IgD-negative memory B cell (primary cell): ENCODE results near the gene NECAB2. TPM values are rescaled to one million over a fixed set of nuclear protein-coding genes. Genes with fewer than 3 reads are reported as not detected.

Source experiments
- H3K27ac Mint-ChIP-seq, 3 donors: one replicate each; pipeline ENCODE4 v1.8.0; 2020 to 2022; ENCODE audit warnings: mild to moderate bottlenecking in 3 of 3, mixed read lengths in 3 of 3, moderate library complexity in 1 of 3
- H3K27me3 Mint-ChIP-seq: one replicate; pipeline ENCODE4 v1.8.0; 2021; ENCODE audit warnings: mixed read lengths
- H3K36me3 Mint-ChIP-seq: one replicate; pipeline ENCODE4 v1.8.0; 2020; ENCODE audit warnings: mild to moderate bottlenecking, mixed read lengths
- H3K4me1 Mint-ChIP-seq, 3 donors: one replicate each; pipeline ENCODE4 v1.8.0; 2020 to 2022; ENCODE audit warnings: mixed read lengths in 3 of 3, mild to moderate bottlenecking in 1 of 3
- H3K4me3 Mint-ChIP-seq, 4 donors: one replicate each; pipeline ENCODE4 v1.8.0; 2020 to 2022; ENCODE audit warnings: mild to moderate bottlenecking in 4 of 4, mixed read lengths in 4 of 4, moderate library complexity in 3 of 4
- H3K9me3 Mint-ChIP-seq, 3 donors: one replicate each; pipeline ENCODE4 v1.8.0; 2020 to 2021; ENCODE audit warnings: mixed read lengths in 3 of 3, mild to moderate bottlenecking in 1 of 3
- polyA plus RNA-seq: library from polyadenylated mRNA; unstranded; fragments of 300-500 nt; fragmentation: Illumina TruSeq; gene quantifications from one replicate; pipeline ENCODE4 v1.2.3, GENCODE V29; 2021

NECAB2 gene
- polyA plus RNA-seq, 1 donor from 2014 or later, result not detected

- Mint-ChIP-seq H3K36me3 (no peaks in the 10 kb centered on the region), H3K27ac (no peak overlapping the region), H3K4me1 (peaks cover 0 to 2% (median 0%) of the 10 kb centered on the region in 3 donors), H3K9me3 (no peaks in the 10 kb centered on the region), H3K27me3 (peaks cover 5% of the 10 kb centered on the region), H3K4me3 (peak overlapping the region in 1 of 4 donors; percentile 39)
These were observed 2.4 kb upstream of the NECAB2 start for GRCh38 chr16:83965444-83966152.

- peaks cover 0 to 2% (median 0%) of the 10 kb centered on the region in 3 donors for H3K4me1 Mint-ChIP-seq
- H3K27ac Mint-ChIP-seq, result no peak overlapping the region
- H3K9me3 Mint-ChIP-seq, result no peaks in the 10 kb centered on the region
- no peaks in the 10 kb centered on the region for H3K36me3 Mint-ChIP-seq
- H3K4me3 Mint-ChIP-seq, result peak overlapping the region in 1 of 4 donors; percentile 69
- H3K27me3 Mint-ChIP-seq, result peaks cover 5% of the 10 kb centered on the region
These were observed 1.8 kb upstream of the NECAB2 start for GRCh38 chr16:83966153-83966696.

- no peak overlapping the region for H3K27ac Mint-ChIP-seq
- no peaks in the 10 kb centered on the region for H3K9me3 Mint-ChIP-seq
- H3K36me3 Mint-ChIP-seq, result no peaks in the 10 kb centered on the region
- peaks cover 0 to 2% (median 0%) of the 10 kb centered on the region in 3 donors for H3K4me1 Mint-ChIP-seq
- no peak overlapping the region for H3K4me3 Mint-ChIP-seq
- H3K27me3 Mint-ChIP-seq, result peaks cover 9% of the 10 kb centered on the region
These were observed 953 bp upstream of the NECAB2 start for GRCh38 chr16:83967091-83967490.

GRCh38 chr16:83968306-83968851 lies 335 bp downstream of the NECAB2 start:
- peaks cover 9% of the 10 kb centered on the region for H3K27me3 Mint-ChIP-seq
- no peak overlapping the region for H3K4me3 Mint-ChIP-seq
- no peak overlapping the region for H3K27ac Mint-ChIP-seq
- no peaks in the 10 kb centered on the region for H3K9me3 Mint-ChIP-seq
- H3K36me3 Mint-ChIP-seq, result no peaks in the 10 kb centered on the region
- H3K4me1 Mint-ChIP-seq, result peaks cover 0 to 2% (median 0%) of the 10 kb centered on the region in 3 donors

GRCh38 chr16:83968891-83969649 lies 1.0 kb downstream of the NECAB2 start:
- H3K9me3 Mint-ChIP-seq, result no peaks in the 10 kb centered on the region
- no peak overlapping the region for H3K4me3 Mint-ChIP-seq
- H3K4me1 Mint-ChIP-seq, result peaks cover 0 to 2% (median 0%) of the 10 kb centered on the region in 3 donors
- no peaks in the 10 kb centered on the region for H3K36me3 Mint-ChIP-seq
- H3K27ac Mint-ChIP-seq, result no peak overlapping the region
- H3K27me3 Mint-ChIP-seq, result peaks cover 9% of the 10 kb centered on the region

- Mint-ChIP-seq H3K4me1 (peaks cover 0 to 2% (median 0%) of the 10 kb centered on the region in 3 donors), H3K4me3 (peak overlapping the region in 1 of 4 donors; percentile 88), H3K36me3 (no peaks in the 10 kb centered on the region), H3K27ac (no peak overlapping the region), H3K9me3 (no peaks in the 10 kb centered on the region), H3K27me3 (peaks cover 9% of the 10 kb centered on the region)
These were observed 1.9 kb downstream of the NECAB2 start for GRCh38 chr16:83969771-83970429.

- peaks cover 9% of the 10 kb centered on the region for H3K27me3 Mint-ChIP-seq
- no peak overlapping the region for H3K4me3 Mint-ChIP-seq
- H3K36me3 Mint-ChIP-seq, result no peaks in the 10 kb centered on the region
- H3K4me1 Mint-ChIP-seq, result peaks cover 0 to 2% (median 0%) of the 10 kb centered on the region in 3 donors
- H3K27ac Mint-ChIP-seq, result no peak overlapping the region
- H3K9me3 Mint-ChIP-seq, result no peaks in the 10 kb centered on the region
These were observed 2.4 kb downstream of the NECAB2 start for GRCh38 chr16:83970430-83970815.

- Mint-ChIP-seq H3K27me3 (peaks cover 9% of the 10 kb centered on the region), H3K9me3 (no peaks in the 10 kb centered on the region), H3K4me3 (no peak overlapping the region), H3K27ac (no peak overlapping the region), H3K36me3 (no peaks in the 10 kb centered on the region), H3K4me1 (peaks cover 0 to 2% (median 0%) of the 10 kb centered on the region in 3 donors)
These were observed 3.4 kb downstream of the NECAB2 start for GRCh38 chr16:83971165-83972130.

GRCh38 chr16:83972256-83973008 lies 4.4 kb downstream of the NECAB2 start:
- no peaks in the 10 kb centered on the region for H3K9me3 Mint-ChIP-seq
- no peaks in the 10 kb centered on the region for H3K36me3 Mint-ChIP-seq
- H3K27ac Mint-ChIP-seq, result no peak overlapping the region
- H3K4me3 Mint-ChIP-seq, result no peak overlapping the region
- H3K27me3 Mint-ChIP-seq, result peaks cover 6% of the 10 kb centered on the region
- peaks cover 0 to 2% (median 0%) of the 10 kb centered on the region in 3 donors for H3K4me1 Mint-ChIP-seq

GRCh38 chr16:83973077-83973476 lies 5.0 kb downstream of the NECAB2 start:
- Mint-ChIP-seq H3K9me3 (peaks cover 2 to 3% (median 2%) of the 10 kb centered on the region in 3 donors), H3K4me3 (no peak overlapping the region), H3K27me3 (peaks cover 5% of the 10 kb centered on the region), H3K27ac (no peak overlapping the region), H3K36me3 (no peaks in the 10 kb centered on the region), H3K4me1 (no peaks in the 10 kb centered on the region)

- no peaks in the 10 kb centered on the region for H3K36me3 Mint-ChIP-seq
- H3K27ac Mint-ChIP-seq, result no peak overlapping the region
- peak overlapping the region in 1 of 4 donors; percentile 39 for H3K4me3 Mint-ChIP-seq
- H3K27me3 Mint-ChIP-seq, result peaks cover 7% of the 10 kb centered on the region
- H3K4me1 Mint-ChIP-seq, result no peaks in the 10 kb centered on the region
- peaks cover 2 to 10% (median 5%) of the 10 kb centered on the region in 3 donors for H3K9me3 Mint-ChIP-seq
These were observed 5.7 kb downstream of the NECAB2 start for GRCh38 chr16:83973581-83974385.

GRCh38 chr16:83974475-83974874 lies 6.4 kb downstream of the NECAB2 start:
- no peaks in the 10 kb centered on the region for H3K4me1 Mint-ChIP-seq
- no peak overlapping the region for H3K4me3 Mint-ChIP-seq
- no peak overlapping the region for H3K27ac Mint-ChIP-seq
- peaks cover 2 to 14% (median 10%) of the 10 kb centered on the region in 3 donors for H3K9me3 Mint-ChIP-seq
- H3K36me3 Mint-ChIP-seq, result no peaks in the 10 kb centered on the region
- peaks cover 7% of the 10 kb centered on the region for H3K27me3 Mint-ChIP-seq
